Retinal pigment epithelial cell (primary cell): ENCODE results near the gene PSMF1.

Experiments used
- DNase-seq: peaks from one replicate; pipeline ENCODE4 v3.0.0-alpha.2; 2010; ENCODE audit warnings: low read depth
- H3K4me3 ChIP-seq: 2 replicates; pipeline ENCODE4 v1.5.1; 2011; ENCODE audit warnings: mild to moderate bottlenecking, low read length, control low read depth, moderate library complexity
- CTCF ChIP-seq: conservative IDR thresholded peaks from 2 replicates; pipeline ENCODE4 v1.5.1; 2011; ENCODE audit warnings: low read depth, low read length, control low read depth, inconsistent platforms

The PSMF1 gene

GRCh38 chr20:1182106-1182505, 63.7 kb downstream of the PSMF1 start:
- TF ChIP-seq CTCF, result no peak
- H3K4me3 ChIP-seq, result no peak overlapping the region
- DNase-seq, result no peak

- no peak overlapping the region for H3K4me3 ChIP-seq
- no peak for DNase-seq
- no peak for TF ChIP-seq CTCF
Measured at GRCh38 chr20:1183153-1183552, 64.8 kb downstream of the PSMF1 start.

- no peak overlapping the region for H3K4me3 ChIP-seq
- no peak for DNase-seq
- TF ChIP-seq CTCF, result no peak
Measured at GRCh38 chr20:1184260-1184637, 65.8 kb downstream of the PSMF1 start.

GRCh38 chr20:1184638-1185315, 66.4 kb downstream of the PSMF1 start, which contains the start of gene TMEM74B:
Gene TMEM74B, minus strand, starts transcription at chr20:1184981. Its CDS starts 1,180 bp downstream, at chr20:1183801.
- no peak for DNase-seq
- peak within 1 kb of the TSS; percentile 33 for H3K4me3 ChIP-seq
- TF ChIP-seq CTCF, result no peak

- TF ChIP-seq CTCF, result no peak
- no peak for DNase-seq
- H3K4me3 ChIP-seq, result peak overlapping the region; percentile 33
Measured at GRCh38 chr20:1185316-1185741, 66.9 kb downstream of the PSMF1 start.

- DNase-seq, result no peak
- TF ChIP-seq CTCF, result peak; percentile 76
- peak overlapping the region; percentile 33 for H3K4me3 ChIP-seq
Measured at GRCh38 chr20:1185790-1186334, 67.5 kb downstream of the PSMF1 start.
